Measurements from ENCODE around the gene TPM2. TPM values are rescaled to one million over a fixed set of nuclear protein-coding genes. Genes with fewer than 3 reads are reported as not detected.

The TPM2 gene
- total and polyA plus RNA-seq, 10 of the 15 experiments (the other 5 are each of a cell fraction or from before 2014, with no cell fraction given) = 0.11 to 9.3 (median 1.1) TPM

DNA sequence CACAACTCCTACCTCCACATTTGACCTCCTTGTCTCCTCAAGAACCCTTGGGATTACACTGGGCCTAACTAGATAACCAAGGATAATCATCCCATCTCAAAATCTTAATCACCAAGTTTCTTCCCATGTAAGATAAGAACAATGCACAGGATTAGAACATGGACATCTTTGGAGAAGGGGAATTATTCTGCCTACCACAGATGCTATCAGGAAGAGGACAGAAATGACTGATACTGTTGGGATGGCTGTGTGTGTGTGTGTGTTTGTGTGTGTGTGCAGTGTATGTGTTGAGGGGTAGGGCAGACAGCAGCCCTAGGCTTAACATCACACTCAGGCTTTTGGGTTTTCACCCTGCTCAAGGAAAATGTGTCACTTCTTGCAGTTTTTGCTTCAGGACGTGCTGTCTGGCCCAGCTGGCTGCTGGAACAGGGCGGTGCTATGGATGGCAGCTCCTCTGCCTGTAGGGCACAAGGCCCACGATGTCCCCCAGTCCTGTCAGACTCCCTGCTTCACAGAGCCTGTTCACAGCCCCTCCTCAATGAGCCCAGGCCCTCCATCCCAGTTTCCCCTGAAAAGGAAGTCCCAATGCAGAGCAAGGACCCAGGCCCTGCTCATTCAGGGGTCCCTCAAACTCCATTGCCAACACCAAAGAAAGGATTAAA lies 8.3 kb downstream of the TPM2 start:
- WGBS (ENCODE audit: insufficient coverage, insufficient replicate concordance, low lambda C conversion rate, missing lambda C conversion rate) = 46% methylated on average over 3 of the region's 3 CpGs
- no peak for ATAC-seq
- CTCF ChIA-PET = interaction anchor here (1.0 to 2.6 kb wide), 3 partner anchors 14 to 22 kb away, joined by 6 to 28 read pairs (median 7); no protein-coding TSS in a partner anchor
- in situ Hi-C loops (cut with MboI) (no loop called here), intact Hi-C loops (cut with micrococcal nuclease; ENCODE audit: unreplicated experiment) (no loop called here)
- H4K20me1 ChIP-seq (ENCODE audit: control insufficient read depth, insufficient read depth) = no peaks in the 10 kb centered on the region
- no TSS peak for BruUV-seq (replicated peaks)
- DNase-seq (ENCODE audit: low read depth, low spot score) = no peak
- no peaks in the 10 kb centered on the region for H3K36me3 ChIP-seq (ENCODE audit: control insufficient read depth in 2 of 2, insufficient read depth in 2 of 2, low read length in 1 of 2)
- H2AFZ ChIP-seq (ENCODE audit: control insufficient read depth, low read depth, low read length) = no peak overlapping the region
- POLR2A ChIA-PET = interaction anchor here (1.4 to 1.8 kb wide), 3 partner anchors 14 to 46 kb away, joined by 3 to 5 read pairs (median 3); no protein-coding TSS in a partner anchor
- no peak for FAIRE-seq
- peaks cover 8% of the 10 kb centered on the region for H3K4me1 ChIP-seq (ENCODE audit: control insufficient read depth, insufficient read depth, low read length)
- SMC1A ChIA-PET (ENCODE audit: uncharacterized antibody, unreplicated experiment) = interaction anchor here (1.0 to 1.8 kb wide), 4 partner anchors 12 to 201 kb away, joined by 3 to 6 read pairs (median 4); no protein-coding TSS in a partner anchor
- no peak overlapping the region for H3K4me2 ChIP-seq (ENCODE audit: control insufficient read depth, insufficient read depth)
- no peak overlapping the region for H3K4me3 ChIP-seq
- H3K9me3 ChIP-seq (replicated peaks; ENCODE audit: control insufficient read depth, insufficient read depth, low read length) = no peaks in the 10 kb centered on the region
- no peaks in the 10 kb centered on the region for H3K79me2 ChIP-seq (ENCODE audit: control insufficient read depth, insufficient read depth, low read length)
- TF ChIP-seq, protein P1, sequence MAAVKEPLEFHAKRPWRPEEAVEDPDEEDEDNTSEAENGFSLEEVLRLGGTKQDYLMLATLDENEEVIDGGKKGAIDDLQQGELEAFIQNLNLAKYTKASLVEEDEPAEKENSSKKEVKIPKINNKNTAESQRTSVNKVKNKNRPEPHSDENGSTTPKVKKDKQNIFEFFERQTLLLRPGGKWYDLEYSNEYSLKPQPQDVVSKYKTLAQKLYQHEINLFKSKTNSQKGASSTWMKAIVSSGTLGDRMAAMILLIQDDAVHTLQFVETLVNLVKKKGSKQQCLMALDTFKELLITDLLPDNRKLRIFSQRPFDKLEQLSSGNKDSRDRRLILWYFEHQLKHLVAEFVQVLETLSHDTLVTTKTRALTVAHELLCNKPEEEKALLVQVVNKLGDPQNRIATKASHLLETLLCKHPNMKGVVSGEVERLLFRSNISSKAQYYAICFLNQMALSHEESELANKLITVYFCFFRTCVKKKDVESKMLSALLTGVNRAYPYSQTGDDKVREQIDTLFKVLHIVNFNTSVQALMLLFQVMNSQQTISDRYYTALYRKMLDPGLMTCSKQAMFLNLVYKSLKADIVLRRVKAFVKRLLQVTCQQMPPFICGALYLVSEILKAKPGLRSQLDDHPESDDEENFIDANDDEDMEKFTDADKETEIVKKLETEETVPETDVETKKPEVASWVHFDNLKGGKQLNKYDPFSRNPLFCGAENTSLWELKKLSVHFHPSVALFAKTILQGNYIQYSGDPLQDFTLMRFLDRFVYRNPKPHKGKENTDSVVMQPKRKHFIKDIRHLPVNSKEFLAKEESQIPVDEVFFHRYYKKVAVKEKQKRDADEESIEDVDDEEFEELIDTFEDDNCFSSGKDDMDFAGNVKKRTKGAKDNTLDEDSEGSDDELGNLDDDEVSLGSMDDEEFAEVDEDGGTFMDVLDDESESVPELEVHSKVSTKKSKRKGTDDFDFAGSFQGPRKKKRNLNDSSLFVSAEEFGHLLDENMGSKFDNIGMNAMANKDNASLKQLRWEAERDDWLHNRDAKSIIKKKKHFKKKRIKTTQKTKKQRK (IDR thresholded peaks at IDR 0.05; ENCODE audit: low read depth, low read length) = no peak
- TF ChIP-seq, protein P2, sequence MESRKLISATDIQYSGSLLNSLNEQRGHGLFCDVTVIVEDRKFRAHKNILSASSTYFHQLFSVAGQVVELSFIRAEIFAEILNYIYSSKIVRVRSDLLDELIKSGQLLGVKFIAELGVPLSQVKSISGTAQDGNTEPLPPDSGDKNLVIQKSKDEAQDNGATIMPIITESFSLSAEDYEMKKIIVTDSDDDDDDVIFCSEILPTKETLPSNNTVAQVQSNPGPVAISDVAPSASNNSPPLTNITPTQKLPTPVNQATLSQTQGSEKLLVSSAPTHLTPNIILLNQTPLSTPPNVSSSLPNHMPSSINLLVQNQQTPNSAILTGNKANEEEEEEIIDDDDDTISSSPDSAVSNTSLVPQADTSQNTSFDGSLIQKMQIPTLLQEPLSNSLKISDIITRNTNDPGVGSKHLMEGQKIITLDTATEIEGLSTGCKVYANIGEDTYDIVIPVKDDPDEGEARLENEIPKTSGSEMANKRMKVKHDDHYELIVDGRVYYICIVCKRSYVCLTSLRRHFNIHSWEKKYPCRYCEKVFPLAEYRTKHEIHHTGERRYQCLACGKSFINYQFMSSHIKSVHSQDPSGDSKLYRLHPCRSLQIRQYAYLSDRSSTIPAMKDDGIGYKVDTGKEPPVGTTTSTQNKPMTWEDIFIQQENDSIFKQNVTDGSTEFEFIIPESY (IDR thresholded peaks at IDR 0.05) = no peak
- TF ChIP-seq SMC3 (IDR thresholded peaks at IDR 0.05; ENCODE audit: borderline replicate concordance, low read length) (no peak), SRF (IDR thresholded peaks at IDR 0.05; ENCODE audit: low read depth in 2 of 2, low read length in 2 of 2) (no peak), HDAC6 (IDR thresholded peaks at IDR 0.05; ENCODE audit: unreplicated experiment) (no peak)
- no peaks in the 10 kb centered on the region; a peak in 2 of 4 replicates for H3K27me3 ChIP-seq (replicated peaks in 1 of 2; ENCODE audit: control insufficient read depth in 2 of 2, insufficient read depth in 2 of 2, low read length in 1 of 2)
- RAD21 ChIA-PET (ENCODE audit: unreplicated experiment) = interaction anchor here (1.1 kb wide), 1 partner anchor 17 kb away, joined by 4 read pairs; the partner anchor contains the start of gene ARHGEF39
- no peak overlapping the region for H3K27ac ChIP-seq (ENCODE audit: control insufficient read depth, insufficient read depth)
- no peak overlapping the region for H3K9ac ChIP-seq (ENCODE audit: control insufficient read depth, insufficient read depth, low read length)
